Prostate gland (tissue), 2 donors: Measurements from ENCODE around the gene CDC14A. TPM values are rescaled to one million over a fixed set of nuclear protein-coding genes. Genes with fewer than 3 reads are reported as not detected.

Experiments used
- DNase-seq: peaks from one replicate; pipeline ENCODE4 v3.0.0-alpha.2; 2019; ENCODE audit warnings: low spot score
- H3K27ac ChIP-seq, 2 donors: fragments of 200-600 bp; sonication (generic); 2 replicates each; pipeline ENCODE4 v1.5.1; 2017 to 2019
- H3K27me3 ChIP-seq: fragments of 200-600 bp; sonication (generic); replicated peaks from 2 replicates; pipeline ENCODE4 v1.5.1; 2019; ENCODE audit not compliant: insufficient read depth
- H3K36me3 ChIP-seq, 2 donors: fragments of 200-600 bp; sonication (generic); 1 replicate in 1 of 2; 2 replicates in 1 of 2; pipeline versions ENCODE4 v1.5.1 to v1.8.1; 2017 to 2019
- H3K4me1 ChIP-seq: fragments of 200-600 bp; sonication (generic); replicated peaks from 2 replicates; pipeline ENCODE4 v1.5.1; 2019
- H3K4me3 ChIP-seq, 2 donors: fragments of 200-600 bp; sonication (generic); 2 replicates each; pipeline ENCODE4 v1.5.1; 2017 to 2019
- H3K9me3 ChIP-seq: fragments of 200-600 bp; sonication (generic); 2 replicates; pipeline ENCODE4 v1.5.1; 2017
- POLR2A ChIP-seq: fragments of 450-650 bp; IDR thresholded peaks from one replicate; pipeline ENCODE4 v1.6.1; 2016; ENCODE audit warnings: antibody characterized with exemption, mild to moderate bottlenecking
- POLR2AphosphoS5 ChIP-seq: sonication (generic); formaldehyde crosslinking; IDR thresholded peaks from one replicate; pipeline ENCODE4 v1.6.1; 2017; ENCODE audit warnings: antibody characterized with exemption
- WGBS: methylation state at CpG from one replicate; pipeline ENCODE4 v1.1.5; 2018; 5-methylcytosine and 5-hydroxymethylcytosine counted together
- intact Hi-C: fragments of 100-400 bp; cut with DNase I; formaldehyde crosslinking; loops from one replicate; pipeline ENCODE4 v1.14.2; 2022
- total RNA-seq, 2 donors: library from RNA; depleted of rRNA; stranded (reverse); fragments of >200 nt; gene quantifications; one replicate each; pipeline ENCODE4 v1.1.0, GENCODE V29; 2016
- TF ChIP-seq, protein P1 (sequence below), 4 experiments: fragments of 200-600 bp in 2 of 4; fragments of 450-650 bp in 2 of 4; sonication (generic) in 2 of 4; IDR thresholded peaks; 1 replicate in 3 of 4; 2 replicates in 1 of 4; pipeline ENCODE4 v1.5.1; 2016 to 2019; ENCODE audit warnings: antibody characterized with exemption in 4 of 4, mild to moderate bottlenecking in 2 of 4, moderate library complexity in 2 of 4

Gene CDC14A
- total RNA-seq, 2 donors from 2014 or later = 25.7 to 39.2 TPM

DNA sequence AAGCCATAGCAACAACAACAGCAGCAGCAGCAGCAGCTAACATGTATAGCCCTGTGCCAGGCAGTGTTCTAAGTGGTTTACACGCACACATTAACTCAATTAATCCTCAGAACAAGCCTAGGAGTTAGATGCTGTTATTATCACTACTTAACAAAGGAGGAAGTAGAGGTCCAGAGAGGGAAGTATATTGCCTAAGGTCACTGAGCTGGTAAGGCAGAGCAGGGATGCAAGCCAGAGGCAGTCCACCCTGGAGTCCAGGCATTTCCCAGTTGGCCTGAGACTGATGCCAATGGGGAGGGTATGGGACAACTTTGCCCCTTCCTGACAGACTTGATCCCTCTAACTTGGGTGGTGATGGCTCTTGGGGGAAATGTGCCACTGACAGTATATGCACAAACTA is 6.8 kb downstream of the CDC14A start:
- peak overlapping the region in 1 of 2 donors; percentile 47 for H3K27ac ChIP-seq
- no peak for DNase-seq
- no peaks in the 10 kb centered on the region for H3K9me3 ChIP-seq
- TF ChIP-seq POLR2AphosphoS5 (no peak), POLR2A (no peak)
- TF ChIP-seq, protein P1, sequence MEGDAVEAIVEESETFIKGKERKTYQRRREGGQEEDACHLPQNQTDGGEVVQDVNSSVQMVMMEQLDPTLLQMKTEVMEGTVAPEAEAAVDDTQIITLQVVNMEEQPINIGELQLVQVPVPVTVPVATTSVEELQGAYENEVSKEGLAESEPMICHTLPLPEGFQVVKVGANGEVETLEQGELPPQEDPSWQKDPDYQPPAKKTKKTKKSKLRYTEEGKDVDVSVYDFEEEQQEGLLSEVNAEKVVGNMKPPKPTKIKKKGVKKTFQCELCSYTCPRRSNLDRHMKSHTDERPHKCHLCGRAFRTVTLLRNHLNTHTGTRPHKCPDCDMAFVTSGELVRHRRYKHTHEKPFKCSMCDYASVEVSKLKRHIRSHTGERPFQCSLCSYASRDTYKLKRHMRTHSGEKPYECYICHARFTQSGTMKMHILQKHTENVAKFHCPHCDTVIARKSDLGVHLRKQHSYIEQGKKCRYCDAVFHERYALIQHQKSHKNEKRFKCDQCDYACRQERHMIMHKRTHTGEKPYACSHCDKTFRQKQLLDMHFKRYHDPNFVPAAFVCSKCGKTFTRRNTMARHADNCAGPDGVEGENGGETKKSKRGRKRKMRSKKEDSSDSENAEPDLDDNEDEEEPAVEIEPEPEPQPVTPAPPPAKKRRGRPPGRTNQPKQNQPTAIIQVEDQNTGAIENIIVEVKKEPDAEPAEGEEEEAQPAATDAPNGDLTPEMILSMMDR (IDR thresholded peaks at IDR 0.05) = no peak
- H3K27me3 ChIP-seq = no peaks in the 10 kb centered on the region
- H3K4me1 ChIP-seq = peaks cover 10% of the 10 kb centered on the region
- H3K36me3 ChIP-seq = no peaks in the 10 kb centered on the region
- 65% methylated on average over 1 of the region's 1 CpG for WGBS
- no peak overlapping the region for H3K4me3 ChIP-seq
- intact Hi-C loops = no loop called here

DNA sequence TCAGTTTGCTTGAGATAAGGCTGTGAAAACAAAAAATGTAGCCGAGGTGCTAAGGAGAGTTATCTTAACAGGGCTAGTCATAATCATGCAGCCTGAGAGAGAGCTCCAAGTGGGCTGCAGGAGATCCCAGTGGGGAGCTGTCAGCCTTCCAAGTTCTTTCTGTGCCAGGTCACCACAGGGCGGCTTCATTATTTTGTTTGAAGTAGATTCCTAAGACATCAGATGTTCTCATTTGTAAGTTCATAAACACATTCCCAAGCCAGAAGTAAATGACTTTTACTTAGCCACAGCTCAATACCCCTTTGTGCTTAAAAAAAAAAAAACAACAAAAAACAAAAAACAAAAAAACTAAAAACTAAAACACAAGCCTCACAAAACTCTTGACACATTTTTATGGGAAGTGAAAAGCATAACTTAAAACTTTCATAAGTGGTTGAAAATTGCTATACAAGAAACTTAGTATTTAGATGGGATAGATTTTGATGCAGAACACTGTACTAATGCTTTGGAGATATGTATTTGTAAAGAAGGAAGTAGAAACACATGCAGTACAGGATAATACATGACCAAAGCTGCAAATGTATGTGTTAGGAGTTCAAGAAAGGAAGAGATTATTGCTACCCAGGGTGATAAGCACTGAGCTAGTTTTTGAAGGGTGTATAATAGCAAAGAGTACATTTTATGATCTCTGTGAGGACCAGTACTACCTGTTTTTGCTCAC is 8.6 kb downstream of the CDC14A start:
- H3K4me1 ChIP-seq = peaks cover 10% of the 10 kb centered on the region
- no peak overlapping the region for H3K4me3 ChIP-seq
- WGBS = 11% methylated on average over 2 of the region's 2 CpGs
- intact Hi-C loops = no loop called here
- H3K27ac ChIP-seq = peak overlapping the region in 1 of 2 donors; percentile 29
- H3K9me3 ChIP-seq = no peaks in the 10 kb centered on the region
- H3K36me3 ChIP-seq = no peaks in the 10 kb centered on the region
- H3K27me3 ChIP-seq = no peaks in the 10 kb centered on the region
- no peak for DNase-seq
- TF ChIP-seq POLR2AphosphoS5 = no peak
- TF ChIP-seq, protein P1 (IDR thresholded peaks at IDR 0.05) = no peak
- TF ChIP-seq POLR2A = no peak

DNA sequence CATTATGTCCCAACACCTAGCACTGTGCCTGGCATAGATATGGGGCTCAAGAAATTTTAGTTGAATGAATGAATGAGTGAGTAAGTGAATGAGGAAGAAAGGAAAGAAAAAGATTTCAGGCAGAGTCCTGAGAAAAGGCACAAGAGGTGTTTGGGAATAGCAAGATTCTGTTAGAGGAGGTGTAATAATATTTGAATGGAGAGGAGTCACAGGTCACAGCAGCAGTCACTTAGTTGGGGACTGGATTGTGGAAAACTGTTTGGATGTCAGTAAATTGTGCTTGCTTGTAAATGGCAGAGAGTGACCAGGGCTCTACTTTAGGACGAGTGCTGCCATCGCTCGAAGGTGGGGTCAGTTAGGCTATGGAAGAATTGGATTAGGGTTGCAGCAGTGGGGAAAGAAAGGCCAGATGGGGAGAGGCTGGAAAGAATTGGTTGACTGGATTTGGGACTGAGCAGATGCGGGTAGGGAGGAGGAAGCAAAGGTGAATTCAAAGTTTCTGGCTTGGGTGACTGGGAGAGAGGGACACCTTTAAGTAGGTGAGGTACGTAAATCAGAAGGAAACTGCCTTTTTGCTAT is 9.3 kb downstream of the CDC14A start:
- Histone ChIP-seq H3K4me1 (peaks cover 10% of the 10 kb centered on the region), H3K27me3 (no peaks in the 10 kb centered on the region), H3K27ac (no peak overlapping the region), H3K4me3 (no peak overlapping the region), H3K9me3 (no peaks in the 10 kb centered on the region), H3K36me3 (no peaks in the 10 kb centered on the region)
- TF ChIP-seq POLR2AphosphoS5 = no peak
- TF ChIP-seq, protein P1 (IDR thresholded peaks at IDR 0.05) = no peak
- no peak for TF ChIP-seq POLR2A
- WGBS = 82% methylated on average over 5 of the region's 5 CpGs
- DNase-seq = no peak
- intact Hi-C loops = no loop called here

DNA sequence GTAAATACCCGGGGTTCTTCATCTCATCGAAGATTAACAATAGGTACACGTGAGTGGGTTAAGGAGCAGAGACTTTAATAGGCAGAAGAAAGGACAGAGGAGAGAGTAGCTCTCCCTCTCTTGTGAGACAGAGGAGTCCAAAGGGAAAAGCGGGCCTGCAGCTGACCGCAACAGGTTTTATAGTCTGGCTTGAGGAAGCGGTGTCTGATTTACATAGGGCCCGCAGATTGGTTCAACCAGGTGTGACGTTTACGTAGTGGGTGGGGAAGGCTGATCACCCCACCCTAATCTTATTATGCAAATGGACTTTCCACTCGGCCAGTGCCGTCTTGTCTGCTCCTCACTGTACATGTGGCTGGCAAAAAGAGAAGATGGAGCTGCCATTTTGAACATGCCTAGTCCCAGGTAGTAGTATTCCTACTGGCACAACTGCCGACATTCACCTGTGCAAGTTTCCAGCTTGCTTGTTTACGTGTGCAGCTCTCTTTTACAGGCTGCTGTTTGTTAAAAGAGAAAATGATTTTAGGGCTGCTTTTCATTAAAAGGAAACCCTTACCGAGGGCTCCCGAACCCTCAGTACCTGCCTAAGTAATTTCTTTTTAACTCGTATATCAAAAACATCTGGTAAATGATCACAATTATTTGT is 10.6 kb downstream of the CDC14A start:
- no peaks in the 10 kb centered on the region for H3K27me3 ChIP-seq
- peaks cover 7% of the 10 kb centered on the region for H3K4me1 ChIP-seq
- WGBS = 85% methylated on average over 16 of the region's 16 CpGs
- H3K9me3 ChIP-seq = no peaks in the 10 kb centered on the region
- intact Hi-C loops = no loop called here
- H3K27ac ChIP-seq = no peak overlapping the region
- TF ChIP-seq POLR2AphosphoS5 (no peak), POLR2A (no peak)
- TF ChIP-seq, protein P1 (IDR thresholded peaks at IDR 0.05) = no peak
- no peak overlapping the region for H3K4me3 ChIP-seq
- H3K36me3 ChIP-seq = no peaks in the 10 kb centered on the region
- no peak for DNase-seq
